Prostate gland (tissue), 2 donors: ENCODE data around the gene CD101. TPM values are rescaled to one million over a fixed set of nuclear protein-coding genes. Genes with fewer than 3 reads are reported as not detected.

Experiments used
- DNase-seq: peaks from one replicate; pipeline ENCODE4 v3.0.0-alpha.2; 2019; ENCODE audit warnings: low spot score
- H3K27ac ChIP-seq, 2 donors: fragments of 200-600 bp; sonication (generic); 2 replicates each; pipeline ENCODE4 v1.5.1; 2017 to 2019
- H3K27me3 ChIP-seq: fragments of 200-600 bp; sonication (generic); replicated peaks from 2 replicates; pipeline ENCODE4 v1.5.1; 2019; ENCODE audit not compliant: insufficient read depth
- H3K36me3 ChIP-seq, 2 donors: fragments of 200-600 bp; sonication (generic); 1 replicate in 1 of 2; 2 replicates in 1 of 2; pipeline versions ENCODE4 v1.5.1 to v1.8.1; 2017 to 2019
- H3K4me1 ChIP-seq: fragments of 200-600 bp; sonication (generic); replicated peaks from 2 replicates; pipeline ENCODE4 v1.5.1; 2019
- H3K4me3 ChIP-seq, 2 donors: fragments of 200-600 bp; sonication (generic); 2 replicates each; pipeline ENCODE4 v1.5.1; 2017 to 2019
- H3K9me3 ChIP-seq: fragments of 200-600 bp; sonication (generic); 2 replicates; pipeline ENCODE4 v1.5.1; 2017
- POLR2A ChIP-seq: fragments of 450-650 bp; IDR thresholded peaks from one replicate; pipeline ENCODE4 v1.6.1; 2016; ENCODE audit warnings: antibody characterized with exemption, mild to moderate bottlenecking
- POLR2AphosphoS5 ChIP-seq: sonication (generic); formaldehyde crosslinking; IDR thresholded peaks from one replicate; pipeline ENCODE4 v1.6.1; 2017; ENCODE audit warnings: antibody characterized with exemption
- WGBS: methylation state at CpG from one replicate; pipeline ENCODE4 v1.1.5; 2018; 5-methylcytosine and 5-hydroxymethylcytosine counted together
- intact Hi-C: fragments of 100-400 bp; cut with DNase I; formaldehyde crosslinking; loops from one replicate; pipeline ENCODE4 v1.14.2; 2022
- total RNA-seq, 2 donors: library from RNA; depleted of rRNA; stranded (reverse); fragments of >200 nt; gene quantifications; one replicate each; pipeline ENCODE4 v1.1.0, GENCODE V29; 2016
- TF ChIP-seq, protein P1 (sequence below), 4 experiments: fragments of 200-600 bp in 2 of 4; fragments of 450-650 bp in 2 of 4; sonication (generic) in 2 of 4; IDR thresholded peaks; 1 replicate in 3 of 4; 2 replicates in 1 of 4; pipeline ENCODE4 v1.5.1; 2016 to 2019; ENCODE audit warnings: antibody characterized with exemption in 4 of 4, mild to moderate bottlenecking in 2 of 4, moderate library complexity in 2 of 4

The CD101 gene, protein sequence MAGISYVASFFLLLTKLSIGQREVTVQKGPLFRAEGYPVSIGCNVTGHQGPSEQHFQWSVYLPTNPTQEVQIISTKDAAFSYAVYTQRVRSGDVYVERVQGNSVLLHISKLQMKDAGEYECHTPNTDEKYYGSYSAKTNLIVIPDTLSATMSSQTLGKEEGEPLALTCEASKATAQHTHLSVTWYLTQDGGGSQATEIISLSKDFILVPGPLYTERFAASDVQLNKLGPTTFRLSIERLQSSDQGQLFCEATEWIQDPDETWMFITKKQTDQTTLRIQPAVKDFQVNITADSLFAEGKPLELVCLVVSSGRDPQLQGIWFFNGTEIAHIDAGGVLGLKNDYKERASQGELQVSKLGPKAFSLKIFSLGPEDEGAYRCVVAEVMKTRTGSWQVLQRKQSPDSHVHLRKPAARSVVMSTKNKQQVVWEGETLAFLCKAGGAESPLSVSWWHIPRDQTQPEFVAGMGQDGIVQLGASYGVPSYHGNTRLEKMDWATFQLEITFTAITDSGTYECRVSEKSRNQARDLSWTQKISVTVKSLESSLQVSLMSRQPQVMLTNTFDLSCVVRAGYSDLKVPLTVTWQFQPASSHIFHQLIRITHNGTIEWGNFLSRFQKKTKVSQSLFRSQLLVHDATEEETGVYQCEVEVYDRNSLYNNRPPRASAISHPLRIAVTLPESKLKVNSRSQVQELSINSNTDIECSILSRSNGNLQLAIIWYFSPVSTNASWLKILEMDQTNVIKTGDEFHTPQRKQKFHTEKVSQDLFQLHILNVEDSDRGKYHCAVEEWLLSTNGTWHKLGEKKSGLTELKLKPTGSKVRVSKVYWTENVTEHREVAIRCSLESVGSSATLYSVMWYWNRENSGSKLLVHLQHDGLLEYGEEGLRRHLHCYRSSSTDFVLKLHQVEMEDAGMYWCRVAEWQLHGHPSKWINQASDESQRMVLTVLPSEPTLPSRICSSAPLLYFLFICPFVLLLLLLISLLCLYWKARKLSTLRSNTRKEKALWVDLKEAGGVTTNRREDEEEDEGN
- total RNA-seq = 1 to 10 TPM in 1 of 2 donors, under 1 TPM in 1; 0.59 to 1.1 TPM

DNA sequence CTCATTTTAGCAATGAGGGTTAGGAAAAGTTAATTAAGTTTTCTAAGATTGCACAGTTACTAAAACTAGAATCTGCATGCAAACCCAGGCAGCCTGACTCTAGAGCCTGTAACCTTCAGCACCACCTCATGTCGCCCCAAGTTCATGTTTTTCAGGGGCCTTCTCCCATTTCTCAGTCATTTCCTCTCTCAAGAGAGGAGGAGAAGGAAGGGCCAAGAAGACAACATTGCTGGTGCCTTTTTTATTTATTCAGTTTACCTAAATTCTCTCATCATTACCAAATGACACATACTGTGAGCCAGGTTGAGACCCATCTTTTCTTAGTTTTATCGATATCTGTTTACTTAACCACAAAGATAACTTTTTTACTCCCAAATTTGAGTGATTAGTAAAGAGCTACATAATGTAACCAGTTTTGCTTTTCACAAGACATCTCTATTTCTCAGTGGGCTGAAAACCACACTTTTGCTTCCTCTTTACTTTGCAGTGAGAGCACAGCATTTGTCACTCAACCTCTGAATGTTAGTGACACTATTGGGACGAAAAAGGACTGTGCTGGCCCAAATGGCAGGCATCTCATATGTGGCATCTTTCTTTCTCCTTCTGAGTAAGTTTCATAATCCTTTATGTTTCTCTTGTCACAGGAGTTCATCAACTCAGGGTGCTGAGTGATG is at the start of gene CD101:
Gene CD101, plus strand, starts transcription at position 507 of the 674 bp plus-strand sequence. Its CDS starts 58 bp downstream, at position 565.
- Histone ChIP-seq H3K36me3 (no peaks in the 10 kb centered on the region), H3K9me3 (no peaks in the 10 kb centered on the region), H3K27ac (no peak within 1 kb of the TSS), H3K27me3 (no peaks in the 10 kb centered on the region), H3K4me3 (no peak within 1 kb of the TSS), H3K4me1 (no peaks in the 10 kb centered on the region)
- intact Hi-C loops = no loop called here
- TF ChIP-seq POLR2A = no peak
- DNase-seq = no peak
- WGBS = 80% methylated on average over 3 of the region's 3 CpGs

DNA sequence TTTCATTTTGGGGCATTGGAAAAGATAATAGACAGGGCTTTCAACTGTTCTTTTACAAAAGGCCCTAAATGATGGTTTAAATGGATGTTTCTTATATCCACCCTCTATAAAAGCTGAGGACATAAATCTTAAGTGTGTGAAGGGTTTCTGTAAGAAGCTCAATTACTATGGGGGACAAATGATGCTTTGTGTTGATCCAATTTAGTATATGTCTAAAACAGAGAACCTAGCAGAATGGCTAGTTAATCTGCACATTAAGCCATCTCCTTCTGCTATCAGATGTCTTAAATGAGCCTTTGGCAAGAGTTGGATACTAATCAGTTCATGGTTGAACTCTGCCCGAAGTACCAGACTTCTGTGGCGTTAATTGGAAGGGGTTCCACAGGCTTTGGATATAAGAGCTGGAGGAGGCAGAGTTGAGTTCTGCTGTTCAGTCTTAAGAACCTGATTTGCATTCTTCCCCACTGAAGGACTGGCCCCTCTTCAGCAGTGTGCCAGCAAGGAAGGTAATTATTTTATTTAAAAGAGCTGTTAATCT is 48.8 kb upstream of the CD101 start:
- DNase-seq = no peak
- H3K36me3 ChIP-seq = no peaks in the 10 kb centered on the region
- intact Hi-C loops = loop anchor here (5.0 kb wide), 1 partner anchor 41 kb away; no protein-coding TSS in a partner anchor
- no peaks in the 10 kb centered on the region for H3K27me3 ChIP-seq
- H3K9me3 ChIP-seq = no peaks in the 10 kb centered on the region
- H3K27ac ChIP-seq = no peak overlapping the region
- no peak overlapping the region for H3K4me3 ChIP-seq
- TF ChIP-seq, protein P1, sequence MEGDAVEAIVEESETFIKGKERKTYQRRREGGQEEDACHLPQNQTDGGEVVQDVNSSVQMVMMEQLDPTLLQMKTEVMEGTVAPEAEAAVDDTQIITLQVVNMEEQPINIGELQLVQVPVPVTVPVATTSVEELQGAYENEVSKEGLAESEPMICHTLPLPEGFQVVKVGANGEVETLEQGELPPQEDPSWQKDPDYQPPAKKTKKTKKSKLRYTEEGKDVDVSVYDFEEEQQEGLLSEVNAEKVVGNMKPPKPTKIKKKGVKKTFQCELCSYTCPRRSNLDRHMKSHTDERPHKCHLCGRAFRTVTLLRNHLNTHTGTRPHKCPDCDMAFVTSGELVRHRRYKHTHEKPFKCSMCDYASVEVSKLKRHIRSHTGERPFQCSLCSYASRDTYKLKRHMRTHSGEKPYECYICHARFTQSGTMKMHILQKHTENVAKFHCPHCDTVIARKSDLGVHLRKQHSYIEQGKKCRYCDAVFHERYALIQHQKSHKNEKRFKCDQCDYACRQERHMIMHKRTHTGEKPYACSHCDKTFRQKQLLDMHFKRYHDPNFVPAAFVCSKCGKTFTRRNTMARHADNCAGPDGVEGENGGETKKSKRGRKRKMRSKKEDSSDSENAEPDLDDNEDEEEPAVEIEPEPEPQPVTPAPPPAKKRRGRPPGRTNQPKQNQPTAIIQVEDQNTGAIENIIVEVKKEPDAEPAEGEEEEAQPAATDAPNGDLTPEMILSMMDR (IDR thresholded peaks at IDR 0.05) = no peak
- TF ChIP-seq POLR2AphosphoS5 (no peak), POLR2A (no peak)
- WGBS = 60% methylated on average over 2 of the region's 2 CpGs
- H3K4me1 ChIP-seq = no peaks in the 10 kb centered on the region

DNA sequence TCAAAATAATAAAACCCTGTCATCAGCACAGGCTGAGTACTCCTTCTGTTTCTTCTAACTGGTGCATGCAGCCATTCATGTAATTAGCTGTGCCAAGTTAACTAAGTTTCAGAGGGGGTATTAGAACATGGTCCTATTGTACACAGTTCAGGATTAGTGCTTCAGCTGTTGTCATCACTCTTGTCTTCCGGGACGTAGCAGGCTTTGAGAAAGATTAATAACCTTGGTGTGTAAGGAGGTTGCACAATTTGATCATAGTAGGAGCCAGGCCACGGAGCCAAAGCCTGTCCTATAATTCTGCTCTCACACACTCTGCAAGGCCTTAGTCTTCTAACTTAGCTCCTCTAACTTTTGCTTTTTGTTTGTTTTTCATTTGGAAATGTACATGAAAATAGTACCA is 47.1 kb upstream of the CD101 start:
- Histone ChIP-seq H3K27ac (no peak overlapping the region), H3K27me3 (no peaks in the 10 kb centered on the region)
- TF ChIP-seq POLR2A = no peak
- no peak for TF ChIP-seq POLR2AphosphoS5
- TF ChIP-seq, protein P1 (IDR thresholded peaks at IDR 0.05) = no peak

DNA sequence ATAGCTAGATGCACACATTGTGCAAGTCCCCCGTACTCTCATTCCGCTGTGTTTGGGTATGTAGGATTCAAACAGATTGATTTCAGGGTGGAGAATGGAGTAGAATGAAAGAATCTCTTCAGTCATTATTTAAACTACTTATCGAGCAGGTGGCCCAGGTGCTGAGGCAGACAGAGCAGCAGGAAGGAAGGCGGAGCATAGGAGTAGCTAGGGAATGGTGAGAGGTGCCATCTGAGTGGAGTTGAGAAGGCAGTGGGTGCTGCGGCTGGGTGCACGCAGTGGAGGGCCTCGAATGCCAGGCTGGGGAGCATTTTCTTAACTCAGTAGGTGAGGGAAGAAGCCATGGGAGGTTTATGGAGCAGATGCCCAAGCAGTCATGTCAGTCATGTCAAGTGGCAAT is 45.2 kb upstream of the CD101 start:
- DNase-seq = no peak
- TF ChIP-seq, protein P1 (IDR thresholded peaks at IDR 0.05) = no peak
- TF ChIP-seq POLR2AphosphoS5 (no peak), POLR2A (no peak)
- 92% methylated on average over 7 of the region's 7 CpGs for WGBS
- H3K4me1 ChIP-seq = no peaks in the 10 kb centered on the region
- H3K4me3 ChIP-seq = no peak overlapping the region
- H3K27ac ChIP-seq = no peak overlapping the region
- intact Hi-C loops = no loop called here
- H3K36me3 ChIP-seq = peaks cover 0 to under 1% of the 10 kb centered on the region in 2 donors
- H3K9me3 ChIP-seq = no peaks in the 10 kb centered on the region
- no peaks in the 10 kb centered on the region for H3K27me3 ChIP-seq

More for the DNA sequence above, 47.1 kb upstream of the CD101 start:
- no peak for DNase-seq
- H3K4me3 ChIP-seq = no peak overlapping the region
- intact Hi-C loops = loop anchor here (5.0 kb wide), 1 partner anchor 42 kb away; no protein-coding TSS in a partner anchor
- no peaks in the 10 kb centered on the region for H3K9me3 ChIP-seq
- H3K36me3 ChIP-seq = no peaks in the 10 kb centered on the region
- no peaks in the 10 kb centered on the region for H3K4me1 ChIP-seq
- WGBS = 57% methylated on average over 3 of the region's 3 CpGs
